ENCODE data around the gene HAND2.

HAND2 gene

GRCh38 chr4:173519111-173520101 lies 10.6 kb downstream of the HAND2 start:
- peak in 1 of 6 experiments; percentile 14 for DNase-seq

- no peak for DNase-seq
Measured at GRCh38 chr4:173518425-173519102, 11.5 kb downstream of the HAND2 start.

DNA sequence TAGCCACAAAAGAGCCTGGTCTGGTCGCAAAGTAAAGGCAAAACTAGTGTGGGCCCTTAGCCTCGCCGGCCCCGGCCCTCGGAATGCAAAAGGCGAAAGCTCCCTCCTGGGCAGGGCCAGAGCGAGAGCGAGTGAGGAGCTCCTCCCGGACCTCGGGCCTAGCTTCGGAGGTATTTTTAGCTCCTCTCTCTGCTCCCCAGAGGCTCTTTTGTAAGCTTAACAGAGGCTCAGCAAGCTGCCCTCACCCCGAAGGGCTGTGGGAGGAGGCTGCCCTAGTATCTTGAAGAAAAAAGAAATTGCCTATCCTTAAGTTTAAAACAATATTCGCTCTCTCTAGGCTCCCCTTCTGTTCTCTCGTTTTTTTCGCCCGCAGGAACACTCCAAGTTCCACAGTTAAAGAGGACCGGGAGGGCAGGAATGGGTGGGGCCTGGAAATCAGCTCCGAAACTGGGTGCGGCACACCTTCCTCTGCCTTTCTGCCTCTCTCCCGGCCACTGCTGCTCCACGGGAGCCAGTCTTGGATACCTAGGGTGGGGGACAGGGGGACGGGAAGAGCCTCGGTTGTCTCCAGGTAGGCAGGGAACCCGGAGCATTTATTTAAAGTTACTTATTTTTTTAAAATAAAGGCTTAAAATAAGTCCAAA lies 12.1 kb downstream of the HAND2 start:
- DNase-seq = no peak

- DNase-seq = no peak
Measured at GRCh38 chr4:173516621-173517524, 13.2 kb downstream of the HAND2 start.

GRCh38 chr4:173515458-173515857 lies 14.6 kb downstream of the HAND2 start:
- no peak for DNase-seq

- DNase-seq = no peak
Measured at GRCh38 chr4:173514641-173515217, 15.3 kb downstream of the HAND2 start.

GRCh38 chr4:173513651-173514050 lies 16.4 kb downstream of the HAND2 start:
- DNase-seq = no peak

- DNase-seq = no peak
Measured at GRCh38 chr4:173511787-173512361, 18.2 kb downstream of the HAND2 start.

DNA sequence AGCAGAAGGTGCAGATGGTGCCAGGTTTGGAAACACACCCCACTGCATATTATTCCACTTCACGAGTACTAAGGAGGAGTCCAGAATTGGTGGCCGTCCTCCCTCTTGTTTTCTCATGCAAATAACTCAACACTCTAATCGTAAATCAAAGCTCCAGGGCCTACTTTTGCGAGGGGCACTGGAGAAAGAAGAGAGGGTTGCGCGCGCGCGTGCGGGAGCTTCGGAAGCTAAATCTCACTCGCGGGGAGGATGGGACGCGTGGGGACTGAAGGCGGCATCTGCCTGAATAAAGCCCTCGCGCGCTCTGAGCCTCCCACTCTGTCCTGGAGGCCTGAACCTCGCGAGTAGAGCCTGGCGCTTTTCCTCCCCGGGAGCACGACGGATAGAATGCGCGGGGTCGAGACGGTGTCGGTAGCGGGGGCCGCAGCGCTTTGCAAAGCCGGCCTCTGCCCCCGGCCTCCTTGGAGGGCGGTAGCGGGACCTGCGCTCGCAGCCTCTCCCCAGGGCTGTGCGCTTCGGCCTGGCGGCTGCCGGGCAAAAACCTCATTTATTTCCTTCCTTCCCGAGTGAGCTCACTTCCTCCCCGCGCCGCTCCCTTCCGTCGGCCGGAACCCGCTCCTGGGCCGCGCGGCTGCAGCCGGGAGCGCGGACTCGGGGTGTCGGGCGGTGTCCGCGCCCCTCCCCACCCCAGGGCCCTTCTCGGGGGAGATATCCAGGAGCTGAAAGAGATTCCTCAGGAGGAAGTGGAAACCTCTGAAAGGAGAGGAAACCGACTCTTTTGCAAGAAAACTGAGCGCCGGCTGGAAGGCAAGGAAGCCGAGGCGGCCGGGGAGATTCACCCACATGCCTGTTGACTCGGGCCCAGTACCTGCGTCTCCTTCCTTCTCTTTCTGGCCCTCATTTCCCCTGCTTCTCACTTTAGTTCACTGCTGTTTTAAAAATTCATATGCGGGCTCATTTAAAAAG lies 20.7 kb downstream of the HAND2 start:
- peak in 1 of 6 experiments; percentile 15 for DNase-seq

- no peak for DNase-seq
Measured at GRCh38 chr4:173508386-173509035, 21.5 kb downstream of the HAND2 start.

DNA sequence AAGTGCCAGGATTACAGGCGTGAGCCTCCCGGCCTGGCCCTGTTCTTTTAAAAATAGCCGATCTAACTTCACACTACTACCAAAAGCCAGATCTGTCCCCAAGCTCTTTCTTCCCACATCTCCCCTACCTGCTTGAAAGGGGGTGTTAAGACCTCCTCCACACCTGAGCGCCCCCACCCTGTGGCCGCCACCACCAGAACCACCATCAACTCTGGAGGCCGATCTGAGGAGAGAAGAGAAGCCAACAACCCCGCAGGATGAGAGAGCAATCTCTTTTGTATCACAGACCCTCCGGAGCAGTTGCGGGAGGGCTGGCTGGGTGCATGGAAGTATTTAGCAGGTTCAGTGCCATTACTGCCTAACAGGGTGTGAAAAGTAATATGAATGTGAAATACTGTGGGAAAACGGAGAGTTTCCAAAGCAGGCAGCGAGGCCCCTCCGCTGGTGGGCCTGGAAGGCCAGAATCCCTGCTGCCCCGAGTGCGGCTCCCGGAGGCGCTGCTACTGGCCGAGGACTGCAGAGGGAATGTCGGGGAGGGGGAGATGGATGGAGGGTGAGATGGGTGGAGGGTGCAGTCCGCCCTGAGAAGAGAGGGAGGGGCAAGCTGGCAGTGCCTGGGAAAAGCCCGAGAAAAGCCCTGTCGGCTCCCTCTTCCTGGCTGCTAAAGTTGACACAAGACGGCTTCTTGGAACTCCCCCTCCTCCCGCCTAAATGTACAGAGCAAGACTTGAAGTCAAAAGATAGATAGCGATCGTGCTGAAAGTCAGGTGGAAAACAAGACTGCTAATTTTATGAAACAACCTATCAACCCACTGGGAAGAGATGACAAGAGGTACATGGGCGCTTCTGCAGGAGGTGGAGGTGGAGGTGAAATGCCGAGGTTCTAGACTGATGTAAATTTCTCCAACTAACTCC lies 22.3 kb downstream of the HAND2 start:
- no peak for DNase-seq

DNA sequence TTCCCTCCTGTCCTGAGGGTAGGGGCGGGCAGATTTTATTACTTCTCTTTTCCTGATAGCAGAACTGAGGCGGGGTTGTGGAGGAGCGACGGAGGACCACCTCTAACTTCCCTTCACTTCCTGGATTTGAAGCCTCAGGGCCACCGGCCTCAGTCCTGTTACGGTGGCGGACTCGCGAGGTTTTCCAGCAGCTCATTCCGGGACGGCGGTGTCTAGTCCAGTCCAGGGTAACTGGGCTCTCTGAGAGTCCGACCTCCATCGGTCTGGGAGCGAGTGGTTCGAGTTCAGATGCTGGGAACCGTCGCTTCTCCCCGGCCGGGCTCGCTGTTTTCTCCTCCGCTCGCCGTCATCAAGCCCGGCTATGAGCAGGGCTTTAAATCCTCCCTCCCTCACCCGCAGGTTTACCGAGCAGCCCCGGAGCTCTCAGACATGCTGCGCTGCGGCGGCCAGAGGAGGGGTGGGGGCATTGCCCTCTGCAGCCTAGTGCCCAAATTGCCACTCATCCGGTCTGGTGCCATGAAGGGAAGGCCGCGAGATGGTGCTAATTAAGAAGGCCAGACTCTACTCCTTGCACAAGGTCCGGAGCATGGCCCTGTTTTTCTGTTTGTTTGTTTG lies 23.3 kb downstream of the HAND2 start:
- no peak for DNase-seq

DNA sequence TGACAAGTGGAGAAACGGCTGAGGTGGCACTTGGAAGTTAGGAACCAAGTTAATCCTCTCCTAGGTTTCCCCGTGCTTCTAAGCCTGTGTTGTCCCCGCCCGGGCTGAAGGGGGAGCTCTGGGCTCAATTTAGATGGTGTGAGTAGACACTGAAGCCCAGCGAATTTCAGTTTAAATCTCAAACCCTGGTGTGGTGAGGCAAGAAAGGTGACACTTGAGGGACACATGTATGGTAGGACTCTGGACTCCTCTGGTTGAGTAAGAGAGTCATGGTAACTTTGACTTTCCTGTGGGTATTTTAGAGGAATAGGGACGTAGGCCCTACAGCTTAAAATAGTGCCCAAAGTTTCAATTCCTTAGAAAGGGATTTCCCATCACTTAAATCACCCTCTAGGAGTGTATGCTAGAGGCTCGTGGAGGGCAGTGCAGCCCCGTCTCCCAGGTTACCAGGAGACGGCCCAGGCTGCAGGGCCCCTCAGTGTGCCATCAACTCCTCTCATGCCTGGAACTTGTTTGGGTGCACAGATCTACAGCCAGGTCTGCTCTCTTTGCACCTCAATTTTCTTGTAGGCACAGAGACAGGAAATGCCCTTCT lies 24.0 kb downstream of the HAND2 start:
- peak in 4 of 6 experiments; percentile 10 to 38 (median 14) for DNase-seq

- no peak for DNase-seq
Measured at GRCh38 chr4:173504181-173504503, 25.9 kb downstream of the HAND2 start.

DNA sequence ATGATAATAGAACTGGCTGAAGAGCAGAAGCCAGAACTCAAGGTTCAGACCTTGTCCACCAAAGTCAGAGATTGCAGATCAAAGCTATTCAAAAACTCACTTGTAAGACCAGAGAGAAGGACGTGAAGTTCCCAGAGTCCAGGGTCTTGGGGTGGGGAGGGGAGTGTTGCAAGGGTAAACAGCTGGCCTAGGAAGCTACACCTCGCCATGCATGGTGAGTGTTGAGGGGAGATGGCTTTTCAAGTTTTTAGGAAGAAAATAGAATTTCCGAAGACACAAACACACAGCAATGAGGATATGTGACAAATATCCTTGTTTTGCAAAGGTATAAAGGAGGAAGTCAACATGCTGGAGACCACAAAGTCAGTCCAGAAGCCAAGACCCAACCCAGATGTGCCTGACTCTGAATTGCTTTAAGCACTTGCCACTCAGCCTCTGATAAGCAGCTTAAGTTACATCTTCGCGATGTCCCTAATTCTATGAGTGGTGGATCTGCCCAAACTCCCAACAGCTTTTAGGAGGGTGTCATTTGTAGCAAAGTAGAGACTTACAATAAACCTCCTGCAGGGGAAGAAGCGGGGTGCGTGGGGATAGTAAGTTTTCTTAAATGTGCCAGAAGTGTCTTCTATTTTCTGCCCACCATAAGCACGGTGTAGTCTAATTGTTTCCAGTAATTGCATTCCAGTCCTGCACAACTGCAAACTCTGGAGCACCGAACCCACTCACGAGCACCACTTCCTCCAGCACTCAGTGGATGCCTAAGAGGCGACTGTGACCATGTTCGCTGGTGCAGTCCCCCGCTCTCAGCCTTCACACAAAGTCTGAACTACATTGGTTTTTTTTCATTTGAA lies 26.5 kb downstream of the HAND2 start:
- DNase-seq = no peak

- no peak for DNase-seq
Measured at GRCh38 chr4:173502282-173502681, 27.7 kb downstream of the HAND2 start.

GRCh38 chr4:173501592-173502150 lies 28.4 kb downstream of the HAND2 start:
- DNase-seq = no peak

Data from stimulated activated naive CD4-positive, alpha-beta T cell (primary cell).